SK-N-SH (cell line): ENCODE results near the gene TBCC. TPM values are rescaled to one million over a fixed set of nuclear protein-coding genes. Genes with fewer than 3 reads are reported as not detected.

Source experiments
- CTCF ChIA-PET: fragments of 300-600, 350-600 bp; formaldehyde crosslinking; extraction: SDS; loops from one replicate; lab custom pipeline; 2021; lab: Yijun Ruan, JAX
- POLR2A ChIA-PET: fragments of 350-600 bp; sonication (Branson Sonifier 250); formaldehyde crosslinking; extraction: SDS; loops from one replicate; lab custom pipeline; 2020; ENCODE audit warnings: antibody characterized with exemption, inconsistent platforms; lab: Yijun Ruan, JAX
- DNase-seq: peaks from one replicate; pipeline ENCODE4 v3.0.0; 2012
- H2AFZ ChIP-seq: fragments of 200-600 bp; sonication (generic); 2 replicates; pipeline ENCODE4 v1.8.1; 2016; ENCODE audit warnings: antibody characterized with exemption, mild to moderate bottlenecking, low read depth
- H3F3A ChIP-seq: fragments of 200-600 bp; sonication (generic); replicated peaks from 2 replicates; pipeline ENCODE3; 2016; ENCODE audit warnings: antibody characterized with exemption, mild to moderate bottlenecking; ENCODE audit not compliant: insufficient read depth
- H3K27ac ChIP-seq, 2 experiments: fragments of 200-500 bp in 1 of 2; fragments of 200-600 bp in 1 of 2; sonication (Bioruptor generic) in 1 of 2; sonication (generic), shearing (Covaris generic) in 1 of 2; 2 replicates each; pipeline versions ENCODE4 v1.5.1 to v1.6.1; 2014 to 2016; ENCODE audit warnings: low read depth in 2 of 2, inconsistent platforms in 1 of 2, low read length in 1 of 2, mild to moderate bottlenecking in 1 of 2, mixed read lengths in 1 of 2
- H3K27me3 ChIP-seq: fragments of 200-600 bp; sonication (generic), shearing (Covaris generic); 2 replicates; pipeline ENCODE4 v1.6.1; 2016; ENCODE audit warnings: mixed run types; ENCODE audit not compliant: insufficient read depth
- H3K36me3 ChIP-seq, 2 experiments: fragments of 200-500 bp in 1 of 2; fragments of 200-600 bp in 1 of 2; sonication (Bioruptor generic) in 1 of 2; sonication (generic) in 1 of 2; replicated peaks in 1 of 2; 2 replicates each; pipeline versions ENCODE3 to v1.5.1; 2014 to 2016; ENCODE audit warnings: low read length in 1 of 2, mild to moderate bottlenecking in 1 of 2; ENCODE audit not compliant: insufficient read depth in 2 of 2, control insufficient read depth in 1 of 2
- H3K4me1 ChIP-seq, 2 experiments: fragments of 200-500 bp in 1 of 2; fragments of 200-600 bp in 1 of 2; sonication (Bioruptor generic) in 1 of 2; sonication (generic), shearing (Covaris generic) in 1 of 2; 2 replicates each; pipeline versions ENCODE4 v1.5.1 to v1.6.1; 2014 to 2016; ENCODE audit warnings: low read depth in 1 of 2, low read length in 1 of 2, mixed run types in 1 of 2; ENCODE audit not compliant: insufficient read depth in 2 of 2, control insufficient read depth in 1 of 2
- H3K4me2 ChIP-seq: fragments of 200-600 bp; sonication (generic), shearing (Covaris generic); 2 replicates; pipeline ENCODE4 v1.6.1; 2017; ENCODE audit warnings: mixed run types
- H3K4me3 ChIP-seq, 2 experiments: fragments of 200-500 bp in 1 of 2; fragments of 200-600 bp in 1 of 2; sonication (Bioruptor generic) in 1 of 2; sonication (generic), shearing (Covaris generic) in 1 of 2; 2 replicates each; pipeline versions ENCODE4 v1.5.1 to v1.8.1; 2014 to 2016; ENCODE audit warnings: low read depth in 2 of 2, inconsistent platforms in 1 of 2, low read length in 1 of 2, mild to moderate bottlenecking in 1 of 2, mixed read lengths in 1 of 2, moderate library complexity in 1 of 2
- H3K79me2 ChIP-seq: fragments of 200-600 bp; sonication (generic); 2 replicates; pipeline ENCODE4 v1.8.1; 2017; ENCODE audit warnings: mild to moderate bottlenecking; ENCODE audit not compliant: insufficient read depth
- H3K9ac ChIP-seq: fragments of 200-600 bp; sonication (generic); 2 replicates; pipeline ENCODE4 v1.6.1; 2017; ENCODE audit warnings: mixed run types
- H3K9me2 ChIP-seq: fragments of 200-600 bp; sonication (generic); 2 replicates; pipeline ENCODE4 v1.6.1; 2017; ENCODE audit warnings: mixed run types
- H3K9me3 ChIP-seq: fragments of 200-600 bp; sonication (generic); 2 replicates; pipeline ENCODE4 v1.6.1; 2017; ENCODE audit warnings: mixed run types, mild to moderate bottlenecking, moderate library complexity
- H4K20me1 ChIP-seq: fragments of 200-600 bp; sonication (generic); 2 replicates; pipeline ENCODE4 v1.6.1; 2017; ENCODE audit warnings: mild to moderate bottlenecking, mixed run types; ENCODE audit not compliant: insufficient read depth
- CTCF ChIP-seq: fragments of 200-600 bp; sonication (generic); IDR thresholded peaks from 2 replicates; pipeline ENCODE4 v1.6.1; 2017; ENCODE audit warnings: antibody characterized with exemption, mild to moderate bottlenecking, moderate library complexity
- ELF1 ChIP-seq: IDR thresholded peaks from 2 replicates; pipeline ENCODE4 v1.4.0; 2012
- EP300 ChIP-seq, 2 experiments: IDR thresholded peaks; 2 replicates each; pipeline versions ENCODE4 v1.4.0 to v1.6.1; 2012; ENCODE audit warnings: borderline replicate concordance in 1 of 2, low read depth in 1 of 2, low read length in 1 of 2
- EZH2phosphoT487 ChIP-seq: fragments of 200-600 bp; sonication (generic); IDR thresholded peaks from 2 replicates; pipeline ENCODE4 v1.6.1; 2017; ENCODE audit warnings: low read depth, mixed run types, mild to moderate bottlenecking, antibody characterized with exemption, moderate library complexity, borderline replicate concordance
- JUND ChIP-seq: IDR thresholded peaks from 2 replicates; pipeline ENCODE4 v1.4.0; 2012
- MEF2A ChIP-seq: IDR thresholded peaks from 2 replicates; pipeline ENCODE4 v1.4.0; 2012; ENCODE audit warnings: low read depth, borderline replicate concordance
- RAD21 ChIP-seq: IDR thresholded peaks from 2 replicates; pipeline ENCODE4 v1.6.1; 2012; ENCODE audit warnings: mild to moderate bottlenecking, low read length
- REST ChIP-seq: IDR thresholded peaks from 2 replicates; pipeline ENCODE4 v1.6.1; 2012; ENCODE audit warnings: mild to moderate bottlenecking, low read depth, low read length, moderate library complexity
- WGBS: methylation state at CpG from one replicate; pipeline ENCODE4 v1.1.6; 2017; ENCODE audit warnings: low lambda C conversion rate; 5-methylcytosine and 5-hydroxymethylcytosine counted together
- polyA plus RNA-seq, 3 experiments: library from polyadenylated mRNA; depleted of rRNA; stranded (reverse); fragments of >200 nt; gene quantifications; 2 replicates each; pipeline ENCODE4 v1.2.3, GENCODE V29; 2012

The TBCC gene
- polyA plus RNA-seq, 1 of the 3 experiments (the other 2 are of a cell fraction): 18.2 TPM

DNA sequence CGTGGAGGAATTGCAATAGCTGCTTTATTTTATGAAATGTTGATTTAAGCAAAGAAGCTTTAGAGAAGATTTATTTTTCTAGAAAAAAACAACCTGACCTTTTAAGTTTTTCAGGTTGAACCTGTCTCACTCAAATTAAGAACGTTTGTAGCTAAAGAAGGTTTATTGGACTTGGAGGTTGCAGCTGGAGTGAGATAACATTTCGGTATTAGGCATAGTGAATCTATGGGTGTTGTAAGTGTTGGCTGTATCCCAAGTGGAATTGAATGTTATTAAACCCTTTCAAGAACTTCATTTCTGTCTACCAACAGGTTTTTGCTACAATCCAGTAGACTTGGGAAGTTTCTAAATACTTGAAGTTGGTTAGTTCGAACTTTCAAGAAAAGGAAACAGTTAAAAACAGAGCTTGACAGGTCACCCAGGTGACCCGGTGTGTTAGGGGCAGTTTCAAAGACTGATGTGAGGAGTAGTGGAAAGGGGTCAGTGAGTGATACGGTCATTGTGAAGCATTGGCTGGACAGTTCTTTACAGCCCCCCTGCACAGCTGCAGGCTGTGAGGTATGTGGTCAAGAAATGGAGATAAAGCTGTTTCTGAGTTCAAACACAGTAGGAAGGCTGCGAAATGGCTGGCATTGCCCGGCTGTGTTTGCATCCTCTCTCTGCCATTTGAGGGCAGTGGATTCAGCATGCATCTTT is 2.4 kb upstream of the TBCC start:
- Histone ChIP-seq H3K9me2 (no peaks in the 10 kb centered on the region), H4K20me1 (peaks cover 7% of the 10 kb centered on the region; the same call in 1 of the 2 replicates), H3K4me2 (peak overlapping the region; percentile 78), H3K27ac (peak overlapping the region; percentile 20 to 93; a peak in 3 of 4 replicates), H3K4me1 (peaks cover 13 to 14% of the 10 kb centered on the region in 2 experiments; a peak in 3 of 4 replicates), H3K27me3 (no peaks in the 10 kb centered on the region), H3K4me3 (peak overlapping the region in 1 of 2 experiments; percentile 73; a peak in 2 of 4 replicates), H3K9ac (peak overlapping the region; percentile 82; the same call in 1 of the 2 replicates), H3K9me3 (no peaks in the 10 kb centered on the region), H3K79me2 (peaks cover 44% of the 10 kb centered on the region), H3K36me3 (no peaks in the 10 kb centered on the region)
- 75% methylated on average over 8 of the region's 8 CpGs for WGBS
- POLR2A ChIA-PET: interaction anchor here (4.4 kb wide), 1 partner anchor 34 kb away, joined by 59 read pairs; the partner anchor contains the start of gene BICRAL
- TF ChIP-seq MEF2A: no peak
- TF ChIP-seq ELF1: no peak
- TF ChIP-seq EP300 (IDR thresholded peaks at IDR 0.05; ENCODE audit: borderline replicate concordance in 1 of 2, low read depth in 1 of 2, low read length in 1 of 2): no peak
- TF ChIP-seq EZH2phosphoT487: no peak
- no peak for TF ChIP-seq CTCF
- TF ChIP-seq REST: no peak
- no peak for TF ChIP-seq RAD21
- TF ChIP-seq JUND: no peak
- TF ChIP-seq, all 33 proteins: peak for 0
- CTCF ChIA-PET: interaction anchor here (0.8 to 2.3 kb wide), 4 partner anchors 22 to 148 kb away, joined by 3 to 6 read pairs (median 4); no protein-coding TSS in a partner anchor
- H3F3A ChIP-seq: peaks cover 14% of the 10 kb centered on the region
- peak overlapping the region; percentile 69; the same call in 1 of the 2 replicates for H2AFZ ChIP-seq
- DNase-seq: no peak
